PFSK-1 (cell line): ENCODE measurements around the gene CES3.

Experiments
- FOXP2 ChIP-seq: optimal IDR thresholded peaks from 2 replicates; pipeline ENCODE3; 2011; ENCODE audit warnings: borderline replicate concordance, control low read depth, inconsistent platforms; ENCODE audit not compliant: insufficient read depth; ENCODE audit errors: extremely low read length, extremely low read depth
- POLR2AphosphoS5 ChIP-seq: IDR thresholded peaks from 2 replicates; pipeline ENCODE4 v1.6.1; 2012; ENCODE audit warnings: low read depth, mild to moderate bottlenecking, control low read depth, low read length, moderate library complexity
- SIN3A ChIP-seq: IDR thresholded peaks from 2 replicates; pipeline ENCODE4 v1.6.1; 2012; ENCODE audit warnings: mild to moderate bottlenecking, low read length, moderate library complexity, borderline replicate concordance; ENCODE audit not compliant: insufficient read depth
- TAF1 ChIP-seq: IDR thresholded peaks from 2 replicates; pipeline ENCODE4 v1.6.1; 2012; ENCODE audit warnings: low read length, control low read depth, borderline replicate concordance; ENCODE audit not compliant: insufficient read depth
- TF ChIP-seq, protein P1 (sequence below), 2 experiments: IDR thresholded peaks; 2 replicates each; pipeline versions ENCODE4 v1.6.1 to v1.8.0; 2011 to 2012; ENCODE audit warnings: low read depth in 2 of 2, low read length in 2 of 2, control low read depth in 1 of 2, inconsistent platforms in 1 of 2, mild to moderate bottlenecking in 1 of 2, moderate library complexity in 1 of 2; ENCODE audit not compliant: insufficient read depth in 1 of 2

CES3 gene

DNA sequence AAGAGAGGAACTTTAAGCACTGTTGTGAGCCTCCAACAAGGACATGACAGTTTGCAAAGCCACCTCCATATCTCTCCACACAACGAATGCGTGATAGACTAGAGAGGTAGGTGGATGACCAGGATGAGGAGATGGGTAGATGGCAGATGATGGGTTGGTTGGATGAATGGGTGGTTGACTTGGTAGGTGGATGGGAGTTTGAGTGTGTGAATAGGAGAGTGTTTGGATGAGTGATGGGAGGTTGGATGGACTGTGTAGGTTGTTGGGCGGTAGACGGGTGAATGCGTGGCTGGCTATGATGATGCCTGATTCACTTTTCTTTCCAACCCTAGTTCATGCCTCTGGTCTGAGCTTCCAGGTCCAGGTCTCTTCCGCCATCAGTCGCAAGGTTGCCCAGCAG is 46.5 kb upstream of the CES3 start:
- TF ChIP-seq SIN3A, result no peak
- TF ChIP-seq, protein P1, sequence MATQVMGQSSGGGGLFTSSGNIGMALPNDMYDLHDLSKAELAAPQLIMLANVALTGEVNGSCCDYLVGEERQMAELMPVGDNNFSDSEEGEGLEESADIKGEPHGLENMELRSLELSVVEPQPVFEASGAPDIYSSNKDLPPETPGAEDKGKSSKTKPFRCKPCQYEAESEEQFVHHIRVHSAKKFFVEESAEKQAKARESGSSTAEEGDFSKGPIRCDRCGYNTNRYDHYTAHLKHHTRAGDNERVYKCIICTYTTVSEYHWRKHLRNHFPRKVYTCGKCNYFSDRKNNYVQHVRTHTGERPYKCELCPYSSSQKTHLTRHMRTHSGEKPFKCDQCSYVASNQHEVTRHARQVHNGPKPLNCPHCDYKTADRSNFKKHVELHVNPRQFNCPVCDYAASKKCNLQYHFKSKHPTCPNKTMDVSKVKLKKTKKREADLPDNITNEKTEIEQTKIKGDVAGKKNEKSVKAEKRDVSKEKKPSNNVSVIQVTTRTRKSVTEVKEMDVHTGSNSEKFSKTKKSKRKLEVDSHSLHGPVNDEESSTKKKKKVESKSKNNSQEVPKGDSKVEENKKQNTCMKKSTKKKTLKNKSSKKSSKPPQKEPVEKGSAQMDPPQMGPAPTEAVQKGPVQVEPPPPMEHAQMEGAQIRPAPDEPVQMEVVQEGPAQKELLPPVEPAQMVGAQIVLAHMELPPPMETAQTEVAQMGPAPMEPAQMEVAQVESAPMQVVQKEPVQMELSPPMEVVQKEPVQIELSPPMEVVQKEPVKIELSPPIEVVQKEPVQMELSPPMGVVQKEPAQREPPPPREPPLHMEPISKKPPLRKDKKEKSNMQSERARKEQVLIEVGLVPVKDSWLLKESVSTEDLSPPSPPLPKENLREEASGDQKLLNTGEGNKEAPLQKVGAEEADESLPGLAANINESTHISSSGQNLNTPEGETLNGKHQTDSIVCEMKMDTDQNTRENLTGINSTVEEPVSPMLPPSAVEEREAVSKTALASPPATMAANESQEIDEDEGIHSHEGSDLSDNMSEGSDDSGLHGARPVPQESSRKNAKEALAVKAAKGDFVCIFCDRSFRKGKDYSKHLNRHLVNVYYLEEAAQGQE (IDR thresholded peaks at IDR 0.05; ENCODE audit: insufficient read depth in 1 of 2, low read depth in 2 of 2, low read length in 2 of 2), result no peak
- TF ChIP-seq POLR2AphosphoS5, result no peak
- no peak for TF ChIP-seq TAF1
- TF ChIP-seq FOXP2, result no peak

DNA sequence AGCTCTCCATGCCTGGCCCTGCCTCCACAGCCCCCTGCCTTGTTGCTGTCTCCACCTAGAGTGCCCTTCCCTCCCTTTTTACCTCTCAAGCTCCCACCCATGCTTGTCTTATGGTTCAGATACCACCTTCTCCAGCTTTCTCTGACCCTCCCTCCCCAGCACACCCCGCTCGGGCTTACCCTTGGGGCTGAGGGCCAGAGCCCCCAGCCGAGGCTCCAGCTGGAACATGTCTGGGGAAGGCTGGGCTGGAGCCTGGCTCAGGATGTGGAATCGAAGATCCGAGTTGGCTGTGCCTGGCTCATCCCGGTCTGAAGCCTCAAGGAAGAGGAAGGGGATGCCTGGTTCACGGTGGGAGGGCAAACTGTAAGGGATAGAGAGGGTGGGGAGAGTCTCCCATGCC is 46.0 kb upstream of the CES3 start:
- no peak for TF ChIP-seq POLR2AphosphoS5
- TF ChIP-seq FOXP2, result no peak
- TF ChIP-seq, protein P1 (IDR thresholded peaks at IDR 0.05; ENCODE audit: insufficient read depth in 1 of 2, low read depth in 2 of 2, low read length in 2 of 2), result no peak
- TF ChIP-seq SIN3A, result no peak
- no peak for TF ChIP-seq TAF1

- TF ChIP-seq FOXP2, result no peak
- no peak for TF ChIP-seq SIN3A
- no peak for TF ChIP-seq TAF1
- no peak for TF ChIP-seq POLR2AphosphoS5
- TF ChIP-seq, protein P1 (IDR thresholded peaks at IDR 0.05; ENCODE audit: insufficient read depth in 1 of 2, low read depth in 2 of 2, low read length in 2 of 2), result no peak
Observed at GRCh38 chr16:66916518-66916917, 44.5 kb upstream of the CES3 start.

- TF ChIP-seq, protein P1 (IDR thresholded peaks at IDR 0.05; ENCODE audit: insufficient read depth in 1 of 2, low read depth in 2 of 2, low read length in 2 of 2), result no peak
- TF ChIP-seq POLR2AphosphoS5 (no peak), FOXP2 (no peak), TAF1 (no peak), SIN3A (no peak)
Observed at GRCh38 chr16:66917741-66918140, 43.3 kb upstream of the CES3 start.

DNA sequence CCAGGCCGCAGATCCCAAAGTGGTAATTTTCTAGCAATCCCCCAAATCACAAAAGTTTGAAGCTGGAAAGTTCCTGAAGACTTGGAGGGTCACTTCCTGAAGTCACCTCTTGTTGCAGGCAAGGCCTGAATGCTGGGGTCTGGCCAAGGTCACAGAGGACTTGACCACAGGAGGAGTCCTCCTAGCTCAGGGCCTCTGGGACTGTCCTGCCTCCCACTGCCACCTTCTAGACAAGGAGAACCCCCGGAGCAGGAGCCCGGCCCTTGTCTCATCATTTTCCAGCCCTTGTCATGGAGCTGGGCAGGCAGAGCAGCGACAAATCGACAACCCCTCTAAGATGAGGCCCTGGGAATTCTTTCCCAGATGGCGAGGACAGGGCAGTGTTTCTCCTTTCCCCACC is 42.7 kb upstream of the CES3 start:
- TF ChIP-seq SIN3A (no peak), FOXP2 (no peak), POLR2AphosphoS5 (no peak), TAF1 (no peak)
- TF ChIP-seq, protein P1 (IDR thresholded peaks at IDR 0.05; ENCODE audit: insufficient read depth in 1 of 2, low read depth in 2 of 2, low read length in 2 of 2), result no peak
